GM18502 (cell line): ENCODE results near the gene COBL.

Source experiments
- ATAC-seq: cut with Tn5 transposase; IDR thresholded peaks from one replicate; pipeline ENCODE4 v1.9.1; 2021; ENCODE audit warnings: mild to moderate bottlenecking; ENCODE audit not compliant: unreplicated experiment, poor library complexity

The COBL gene

GRCh38 chr7:51160411-51160810 is 156.2 kb downstream of the COBL start:
- no peak for ATAC-seq

- no peak for ATAC-seq
Measured at GRCh38 chr7:51158742-51159445, 157.7 kb downstream of the COBL start.

GRCh38 chr7:51158211-51158610 is 158.4 kb downstream of the COBL start:
- no peak for ATAC-seq

- no peak for ATAC-seq
Measured at GRCh38 chr7:51154201-51154600, 162.4 kb downstream of the COBL start.

- ATAC-seq = no peak
Measured at GRCh38 chr7:51152706-51153200, 163.9 kb downstream of the COBL start.

- no peak for ATAC-seq
Measured at GRCh38 chr7:51151455-51151854, 165.2 kb downstream of the COBL start.

GRCh38 chr7:51150193-51150592 is 166.4 kb downstream of the COBL start:
- no peak for ATAC-seq

GRCh38 chr7:51148216-51148615 is 168.4 kb downstream of the COBL start:
- ATAC-seq = no peak

- ATAC-seq = no peak
Measured at GRCh38 chr7:51146816-51147586, 169.6 kb downstream of the COBL start.

GRCh38 chr7:51144178-51144577 is 172.4 kb downstream of the COBL start:
- no peak for ATAC-seq

- no peak for ATAC-seq
Measured at GRCh38 chr7:51142741-51143385, 173.7 kb downstream of the COBL start.

- ATAC-seq = no peak
Measured at GRCh38 chr7:51141451-51142003, 175.1 kb downstream of the COBL start.

- peak; percentile 49 for ATAC-seq
Measured at GRCh38 chr7:51140199-51141164, 176.1 kb downstream of the COBL start.

- ATAC-seq = no peak
Measured at GRCh38 chr7:51139796-51140195, 176.8 kb downstream of the COBL start.

GRCh38 chr7:51138123-51139085 is 178.2 kb downstream of the COBL start:
- no peak for ATAC-seq

- ATAC-seq = no peak
Measured at GRCh38 chr7:51135576-51135975, 181.0 kb downstream of the COBL start.

- no peak for ATAC-seq
Measured at GRCh38 chr7:51134013-51134441, 182.6 kb downstream of the COBL start.

GRCh38 chr7:51132661-51133060 is 183.9 kb downstream of the COBL start:
- ATAC-seq = no peak
